Subcutaneous adipose tissue (tissue), 4 donors: ENCODE data around the gene SLC13A2. TPM values are rescaled to one million over a fixed set of nuclear protein-coding genes. Genes with fewer than 3 reads are reported as not detected.

Source experiments
- CTCF ChIP-seq: fragments of 450-650 bp; IDR thresholded peaks from one replicate; pipeline ENCODE4 v1.5.1; 2016; ENCODE audit warnings: low read depth, mild to moderate bottlenecking, control low read depth, antibody characterized with exemption, moderate library complexity
- total RNA-seq, 4 donors: library from RNA; depleted of rRNA; stranded (reverse); fragments of >200 nt; gene quantifications; one replicate each; pipeline ENCODE4 v1.1.0, GENCODE V29; 2016

The SLC13A2 gene
- total RNA-seq, 4 donors from 2014 or later = not detected

DNA sequence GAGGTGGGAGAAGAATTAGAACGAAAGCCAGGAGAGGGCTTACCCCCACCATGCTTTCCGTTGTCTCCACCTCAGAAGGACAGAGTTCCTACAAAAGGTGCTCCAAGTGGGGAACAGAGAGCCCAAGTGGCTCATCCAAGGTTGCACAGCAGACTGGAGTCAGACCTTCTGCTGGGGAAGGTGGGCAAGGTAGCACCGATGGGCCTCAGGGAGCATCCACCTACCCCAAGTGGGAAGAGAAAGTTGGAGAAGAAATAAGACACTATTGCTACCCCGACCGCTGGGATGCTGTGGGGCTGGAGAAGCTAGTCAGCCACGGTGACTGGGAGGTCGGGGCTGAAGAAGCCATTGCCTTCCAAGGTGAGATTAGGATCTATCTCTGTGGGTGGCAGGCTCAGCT is 57.5 kb downstream of the SLC13A2 start:
- TF ChIP-seq CTCF = no peak

DNA sequence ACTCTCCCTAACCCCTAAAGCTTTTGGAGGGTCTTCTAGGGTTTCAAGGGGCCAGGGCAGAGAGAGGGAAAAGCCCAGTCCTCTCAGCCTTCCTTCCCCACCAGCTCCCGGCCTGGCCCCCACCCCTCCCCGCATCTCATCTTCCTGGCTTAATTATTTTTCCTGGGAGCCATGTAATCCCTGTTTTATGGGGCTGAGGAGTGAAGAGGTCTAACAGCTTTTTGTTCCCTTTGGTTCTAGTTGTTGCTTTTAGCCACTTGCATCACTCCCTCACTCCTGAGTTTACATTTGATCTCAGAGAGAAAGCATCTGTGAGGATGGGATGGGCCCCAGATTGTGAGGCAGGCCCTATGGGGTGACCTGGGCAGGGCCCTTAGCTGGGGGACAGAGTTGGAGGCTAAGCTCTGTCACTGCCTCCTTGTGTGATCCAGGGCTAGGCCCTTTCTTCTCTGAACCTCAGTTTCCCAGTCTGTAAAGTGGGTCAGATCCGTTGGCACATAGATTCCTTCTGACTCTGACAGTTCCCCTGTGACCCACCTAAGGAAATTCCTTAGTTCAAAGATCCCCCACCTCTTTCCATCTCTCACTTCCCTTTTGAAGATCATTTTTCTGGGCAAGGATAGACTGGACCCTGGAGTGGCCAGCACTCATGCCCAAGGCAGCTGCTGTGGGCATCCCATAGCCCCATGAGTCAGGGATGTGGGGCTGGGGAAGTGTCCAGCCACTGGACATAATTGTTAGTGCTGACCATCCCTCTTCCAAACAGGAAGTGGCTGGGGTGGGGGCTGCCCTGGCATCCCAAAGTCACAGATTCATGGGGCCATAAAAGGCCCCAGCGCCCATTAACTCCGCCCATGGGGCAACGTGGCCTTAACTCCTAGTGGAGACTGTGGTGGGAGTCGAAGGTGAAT is 58.9 kb downstream of the SLC13A2 start:
- TF ChIP-seq CTCF = no peak

DNA sequence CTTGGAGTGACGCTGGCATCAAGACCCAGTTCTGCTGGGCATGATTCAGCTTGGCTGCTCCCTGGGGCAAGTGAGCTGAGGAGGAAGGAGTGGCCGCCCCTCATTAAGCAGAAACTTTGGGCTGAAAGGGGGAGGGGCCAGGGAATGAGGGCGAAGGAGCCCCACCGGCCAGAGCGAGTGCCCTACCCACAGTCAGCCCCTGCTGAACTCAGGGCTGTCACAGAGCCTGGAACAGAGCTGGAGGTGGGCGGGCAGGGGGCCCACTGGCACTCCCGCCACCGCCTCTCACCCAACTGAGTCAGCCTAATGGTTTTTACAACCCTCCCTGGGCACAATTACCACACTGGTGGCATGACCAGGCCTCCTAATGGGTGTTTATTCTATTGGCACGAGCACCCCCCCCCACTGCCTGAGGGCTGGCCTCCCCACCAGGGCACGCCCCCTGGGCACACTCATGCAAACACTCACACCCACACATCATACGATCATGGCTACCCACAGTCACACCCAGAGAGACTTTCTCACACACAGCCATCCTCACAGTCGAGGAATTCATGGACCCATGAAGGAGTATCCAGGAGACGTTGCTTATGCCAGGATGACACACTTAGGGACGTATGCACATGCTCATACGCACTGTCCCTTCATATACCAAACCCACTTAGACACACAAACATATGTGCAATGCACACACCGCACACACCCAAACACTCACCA is 59.8 kb downstream of the SLC13A2 start:
- TF ChIP-seq CTCF = no peak

DNA sequence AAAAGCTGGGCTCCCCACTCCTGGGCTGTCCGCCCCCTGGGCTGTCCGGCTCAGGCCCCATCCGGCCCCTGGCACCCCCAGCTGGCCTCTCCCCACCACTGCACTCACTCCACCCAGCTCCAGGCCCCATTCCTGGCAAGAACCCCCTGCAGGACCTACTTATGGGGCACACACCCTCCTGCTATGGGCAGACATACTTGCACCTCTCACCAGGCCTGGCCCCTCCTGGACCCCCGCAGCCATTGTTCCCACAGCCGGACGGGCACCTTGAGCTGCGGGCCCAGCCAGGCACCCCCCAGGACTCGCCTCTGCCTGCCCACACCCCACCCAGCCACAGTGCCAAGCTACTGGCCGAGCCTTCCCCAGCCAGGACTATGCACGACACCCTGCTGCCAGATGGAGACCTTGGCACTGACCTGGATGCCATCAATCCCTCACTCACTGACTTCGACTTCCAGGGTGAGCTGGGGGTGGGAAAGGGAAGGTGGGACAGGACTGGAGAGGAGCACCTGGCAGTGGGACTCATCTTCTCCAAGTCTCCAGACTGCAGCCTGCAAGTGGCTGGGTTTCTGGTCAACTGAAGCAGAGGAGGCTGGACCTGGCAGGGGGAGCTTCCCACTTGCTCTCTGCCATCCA is 61.4 kb downstream of the SLC13A2 start:
- TF ChIP-seq CTCF = no peak

DNA sequence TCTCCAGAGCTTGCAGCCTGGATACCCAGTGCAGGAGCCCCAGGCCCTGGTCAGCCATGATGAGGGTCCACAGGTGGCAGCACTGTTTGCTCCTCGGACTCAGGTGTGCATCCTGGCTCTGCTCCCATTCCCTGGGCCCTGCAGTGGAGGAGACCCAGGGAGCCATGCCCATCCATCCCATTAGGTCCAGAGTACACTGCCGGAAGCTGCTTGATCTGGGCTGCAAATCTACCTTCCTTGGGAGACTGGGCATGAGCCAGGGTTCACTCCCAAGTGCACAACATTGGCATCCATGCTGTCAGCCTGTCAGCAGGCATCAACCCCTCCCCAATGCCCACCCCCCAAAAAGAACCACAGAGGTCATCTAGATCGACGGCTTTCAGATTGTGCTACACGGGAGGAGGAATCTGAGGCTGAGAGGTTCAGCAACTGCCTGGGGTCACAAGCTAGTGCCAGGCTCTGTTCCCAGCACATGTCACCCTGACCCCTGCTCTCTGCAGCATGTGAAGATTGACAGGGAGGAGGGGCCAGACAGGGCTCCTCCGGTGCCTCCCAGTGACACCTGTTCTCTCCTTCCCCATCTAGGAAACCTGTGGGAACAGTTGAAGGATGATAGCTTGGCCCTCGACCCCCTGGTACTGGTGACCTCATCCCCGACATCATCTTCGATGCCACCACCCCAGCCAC is 63.2 kb downstream of the SLC13A2 start:
- no peak for TF ChIP-seq CTCF

DNA sequence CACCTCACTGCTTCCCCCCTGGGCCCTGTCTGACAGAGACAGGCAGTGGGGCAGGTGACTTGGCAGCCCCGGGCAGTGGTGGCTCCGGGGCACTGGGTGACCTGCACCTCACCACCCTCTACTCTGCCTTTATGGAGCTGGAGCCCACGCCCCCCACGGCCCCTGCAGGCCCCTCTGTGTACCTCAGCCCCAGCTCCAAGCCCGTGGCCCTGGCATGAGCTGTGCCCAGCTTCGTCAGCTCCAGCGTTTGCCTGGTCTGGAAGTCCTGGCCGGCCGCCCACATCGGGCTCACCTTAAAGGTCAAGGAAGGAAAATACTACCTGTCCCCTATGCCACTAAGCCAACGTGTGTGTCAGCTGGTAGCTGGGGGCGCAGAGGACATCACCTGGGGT is 63.8 kb downstream of the SLC13A2 start:
- TF ChIP-seq CTCF = no peak
